OCI-LY1 (cell line): ENCODE results near the gene PNMA6A.
"Not testable (repeated sequence)": the region's sequence is repeated elsewhere in the genome, so short reads cannot be mapped to it uniquely, and the experiment has no call there.

Source experiments
- H2AFZ ChIP-seq: fragments of 200-600 bp; sonication (generic), shearing (Covaris generic); 2 replicates; pipeline ENCODE4 v1.6.0; 2014; ENCODE audit warnings: antibody characterized with exemption, mild to moderate bottlenecking, low read length
- H3F3A ChIP-seq: fragments of 200-600 bp; sonication (generic), shearing (Covaris generic); 2 replicates; pipeline ENCODE4 v1.6.0; 2014; ENCODE audit warnings: mild to moderate bottlenecking, antibody characterized with exemption, low read length, moderate library complexity; ENCODE audit not compliant: insufficient read depth
- H3K27ac ChIP-seq: fragments of 200-600 bp; sonication (generic); 2 replicates; pipeline ENCODE4 v1.5.1; 2014; ENCODE audit warnings: low read length, mixed run types, mild to moderate bottlenecking, low read depth; ENCODE audit not compliant: poor library complexity, severe bottlenecking
- H3K27me3 ChIP-seq: fragments of 200-600 bp; sonication (generic); 2 replicates; pipeline ENCODE4 v1.6.0; 2014; ENCODE audit warnings: antibody characterized with exemption, mild to moderate bottlenecking, low read length, moderate library complexity; ENCODE audit not compliant: insufficient read depth
- H3K36me3 ChIP-seq: fragments of 200-600 bp; sonication (generic); 2 replicates; pipeline ENCODE4 v1.6.1; 2014; ENCODE audit warnings: mild to moderate bottlenecking, antibody characterized with exemption, low read length, moderate library complexity, mixed read lengths; ENCODE audit not compliant: insufficient read depth
- H3K4me1 ChIP-seq: fragments of 200-600 bp; sonication (generic); 2 replicates; pipeline ENCODE4 v1.5.1; 2014; ENCODE audit warnings: mild to moderate bottlenecking, low read length, moderate library complexity; ENCODE audit not compliant: insufficient read depth, severe bottlenecking
- H3K4me2 ChIP-seq: fragments of 200-600 bp; sonication (generic), shearing (Covaris generic); 2 replicates; pipeline ENCODE4 v1.6.1; 2014; ENCODE audit warnings: low read length
- H3K4me3 ChIP-seq: fragments of 200-600 bp; sonication (generic); 2 replicates; pipeline ENCODE4 v1.5.1; 2014; ENCODE audit warnings: low read length, low read depth, mild to moderate bottlenecking, mixed read lengths; ENCODE audit not compliant: poor library complexity, severe bottlenecking
- H3K79me2 ChIP-seq: fragments of 200-600 bp; shearing (Covaris generic); 2 replicates; pipeline ENCODE4 v1.6.1; 2016; ENCODE audit warnings: mixed run types, low read length, mixed read lengths; ENCODE audit not compliant: insufficient read depth
- H3K9ac ChIP-seq: fragments of 200-600 bp; sonication (generic), shearing (Covaris generic); 2 replicates; pipeline ENCODE4 v1.6.1; 2014; ENCODE audit warnings: mild to moderate bottlenecking, low read length, mixed read lengths
- H3K9me2 ChIP-seq: fragments of 200-600 bp; sonication (generic), shearing (Covaris generic); 2 replicates; pipeline ENCODE4 v1.6.1; 2014; ENCODE audit warnings: low read depth, mild to moderate bottlenecking, low read length, mixed read lengths
- H3K9me3 ChIP-seq: fragments of 200-600 bp; shearing (Covaris generic); 2 replicates; pipeline ENCODE4 v1.6.1; 2014; ENCODE audit warnings: low read length, mixed read lengths
- H4K20me1 ChIP-seq: fragments of 200-600 bp; sonication (generic), shearing (Covaris generic); 2 replicates; pipeline ENCODE4 v1.6.0; 2016; ENCODE audit warnings: mild to moderate bottlenecking, low read length; ENCODE audit not compliant: insufficient read depth
- CTCF ChIP-seq: fragments of 200-600 bp; sonication (generic), shearing (Covaris generic); IDR thresholded peaks from 2 replicates; pipeline ENCODE4 v1.5.1; 2017; ENCODE audit warnings: mild to moderate bottlenecking, antibody characterized with exemption, low read length, moderate library complexity, mixed read lengths
- EZH2 ChIP-seq: fragments of 200-600 bp; sonication (generic), shearing (Covaris generic); IDR thresholded peaks from 2 replicates; pipeline ENCODE4 v1.8.0; 2017; ENCODE audit warnings: borderline replicate concordance, mixed run types, mild to moderate bottlenecking, antibody characterized with exemption, low read length, moderate library complexity, mixed read lengths

The PNMA6A gene

GRCh38 chrX:153071909-153072583 lies at the start of gene PNMA6A:
Gene PNMA6A (plus strand): TSS chrX:153072454. CDS start chrX:153073063, 609 bp downstream.
- not testable (repeated sequence) for H3K9me2 ChIP-seq, H4K20me1 ChIP-seq, H3K4me1 ChIP-seq, H3K9ac ChIP-seq, H3K4me3 ChIP-seq, H3K36me3 ChIP-seq, H3K4me2 ChIP-seq, H3K27ac ChIP-seq, H3K79me2 ChIP-seq, H3F3A ChIP-seq, H2AFZ ChIP-seq, H3K27me3 ChIP-seq, H3K9me3 ChIP-seq

- H3F3A ChIP-seq, H3K27me3 ChIP-seq, H3K9me3 ChIP-seq, H4K20me1 ChIP-seq, H3K9me2 ChIP-seq, H3K4me3 ChIP-seq, H3K4me2 ChIP-seq, H3K36me3 ChIP-seq, H3K9ac ChIP-seq, H3K27ac ChIP-seq, H3K4me1 ChIP-seq, H3K79me2 ChIP-seq, H2AFZ ChIP-seq: not testable (repeated sequence)
Measured at GRCh38 chrX:153026501-153026900, 45.8 kb upstream of the PNMA6A start.

GRCh38 chrX:153028487-153028886 lies 43.8 kb upstream of the PNMA6A start:
- H2AFZ ChIP-seq, H4K20me1 ChIP-seq, H3F3A ChIP-seq, H3K36me3 ChIP-seq, H3K79me2 ChIP-seq, H3K9ac ChIP-seq, H3K9me3 ChIP-seq, H3K4me2 ChIP-seq, H3K27ac ChIP-seq, H3K27me3 ChIP-seq, H3K4me1 ChIP-seq, H3K4me3 ChIP-seq, H3K9me2 ChIP-seq: not testable (repeated sequence)

- no peak overlapping the region for H2AFZ ChIP-seq
- no peaks in the 10 kb centered on the region for H3K36me3 ChIP-seq
- TF ChIP-seq EZH2 = no peak
- no peak for TF ChIP-seq CTCF
- H3K27me3 ChIP-seq = no peaks in the 10 kb centered on the region
- no peak overlapping the region for H3K4me3 ChIP-seq
- peaks cover 6% of the 10 kb centered on the region for H3K4me1 ChIP-seq
- H4K20me1 ChIP-seq = no peaks in the 10 kb centered on the region
- H3K4me2 ChIP-seq = no peak overlapping the region
- H3K9ac ChIP-seq = no peak overlapping the region
- no peaks in the 10 kb centered on the region for H3K79me2 ChIP-seq
- H3K9me2 ChIP-seq = no peaks in the 10 kb centered on the region
- H3K27ac ChIP-seq = no peak overlapping the region
- no peaks in the 10 kb centered on the region for H3F3A ChIP-seq
- no peaks in the 10 kb centered on the region for H3K9me3 ChIP-seq
Measured at GRCh38 chrX:153029162-153029561, 43.1 kb upstream of the PNMA6A start.

GRCh38 chrX:153029875-153030274 lies 42.4 kb upstream of the PNMA6A start:
- Histone ChIP-seq H4K20me1 (no peaks in the 10 kb centered on the region), H3K36me3 (no peaks in the 10 kb centered on the region), H3K4me2 (no peak overlapping the region), H3K9ac (no peak overlapping the region), H3K9me3 (no peaks in the 10 kb centered on the region), H3K79me2 (no peaks in the 10 kb centered on the region), H3K27ac (no peak overlapping the region), H2AFZ (no peak overlapping the region), H3K9me2 (no peaks in the 10 kb centered on the region), H3F3A (no peaks in the 10 kb centered on the region), H3K27me3 (no peaks in the 10 kb centered on the region), H3K4me3 (no peak overlapping the region), H3K4me1 (peaks cover 6% of the 10 kb centered on the region)
- TF ChIP-seq EZH2 (no peak), CTCF (no peak)
